ENCODE measurements around the gene ARHGAP24.

- TF ChIP-seq CTCF (conservative IDR thresholded peaks at IDR 0.05 in 1 of 2, IDR thresholded peaks at IDR 0.05 in 1 of 2; ENCODE audit: extremely low read depth in 1 of 2, insufficient read depth in 1 of 2, low read depth in 1 of 2, low read length in 2 of 2) (no peak), EZH2 (IDR thresholded peaks at IDR 0.05; ENCODE audit: borderline replicate concordance, low read length) (no peak)
Measured at GRCh38 chr4:85834934-85835333, 360.0 kb downstream of the ARHGAP24 start.

Measured in mammary epithelial cell (primary cell).